Heart right ventricle (tissue), 16 donors: Measurements from ENCODE around the gene MSH6. TPM values are rescaled to one million over a fixed set of nuclear protein-coding genes. Genes with fewer than 3 reads are reported as not detected.

Experiments
- ATAC-seq, 8 donors: fragments of 200-7000 bp; cut with Tn5 transposase; one replicate each; pipeline ENCODE4 v1.9.1; 2020; ENCODE audit warnings: mild to moderate bottlenecking in 8 of 8, moderate library complexity in 8 of 8, moderate number of reproducible peaks in 1 of 8
- DNase-seq, 2 donors: peaks; one replicate each; pipeline ENCODE4 v3.0.0-alpha.2; 2020
- H3K27ac ChIP-seq, 10 donors: fragments of 200-600 bp; sonication (generic) in 2 of 10; one replicate each; pipeline versions ENCODE4 v1.5.0 to v1.8.0; 2020 to 2022; ENCODE audit warnings: mild to moderate bottlenecking in 3 of 10
- H3K27me3 ChIP-seq, 7 donors: fragments of 200-600 bp; one replicate each; pipeline ENCODE4 v1.8.0; 2021 to 2022; ENCODE audit warnings: mild to moderate bottlenecking in 2 of 7
- H3K36me3 ChIP-seq, 9 donors: fragments of 200-600 bp; sonication (generic) in 1 of 9; one replicate each; pipeline versions ENCODE4 v1.5.0 to v1.8.0; 2020 to 2022; ENCODE audit warnings: mild to moderate bottlenecking in 2 of 9
- H3K4me1 ChIP-seq, 9 donors: fragments of 200-600 bp; sonication (generic) in 1 of 9; one replicate each; pipeline versions ENCODE4 v1.5.0 to v1.8.0; 2020 to 2022; ENCODE audit warnings: mild to moderate bottlenecking in 4 of 9
- H3K4me3 ChIP-seq, 10 donors: fragments of 200-600 bp; sonication (generic) in 2 of 10; one replicate each; pipeline versions ENCODE4 v1.5.0 to v1.8.0; 2020 to 2022; ENCODE audit warnings: mild to moderate bottlenecking in 7 of 10, moderate library complexity in 2 of 10
- H3K9me3 ChIP-seq, 11 donors: fragments of 200-600 bp in 10 of 11; sonication (generic) in 2 of 11; one replicate each; pipeline versions ENCODE4 v1.5.0 to v1.8.0; 2013 to 2022; ENCODE audit warnings: mild to moderate bottlenecking in 2 of 11, control low read depth in 1 of 11, moderate library complexity in 1 of 11
- WGBS, 2 donors: extraction: QIAGEN DNeasy Blood & Tissue Kit; methylation state at CpG; one replicate each; pipeline ENCODE4 v1.1.7; 2013; ENCODE audit warnings: inconsistent platforms in 1 of 2; 5-methylcytosine and 5-hydroxymethylcytosine counted together
- intact Hi-C, 10 donors: fragments of 100-400 bp; cut with DNase I; formaldehyde crosslinking; loops; one replicate each; pipeline versions ENCODE4 v1.11.1 to v1.14.2; 2022
- polyA plus RNA-seq, 2 donors: library from polyadenylated mRNA; stranded (reverse); fragments of 200-250 nt; gene quantifications; one replicate each; pipeline ENCODE4 v1.2.3, GENCODE V29; 2013
- total RNA-seq, 10 donors: library from RNA; stranded (reverse); fragmentation: NEBNext Ultra II Directional in 3 of 10; extraction: Animal tissue kit (Norgen Biotek cat#: 25700) in 3 of 10; gene quantifications; one replicate each; pipeline versions ENCODE4 v1.2.1 to v1.2.4, GENCODE V29; 2021 to 2023
- TF ChIP-seq, protein P1 (sequence below), 9 donors: fragments of 200-600 bp; sonication (generic) in 2 of 9; IDR thresholded peaks; one replicate each; pipeline versions ENCODE4 v1.5.0 to v1.8.0; 2021 to 2022; ENCODE audit warnings: antibody characterized with exemption in 9 of 9, mild to moderate bottlenecking in 5 of 9, moderate library complexity in 1 of 9
- donor health status: Arrhythmogenic right ventricular cardiomyopathy.
- donor health status: ischemic (EF 13 %, LVEDD 7.1; RV severe dilation, severe dysfunction).
- donor health status: healthy with polysubstance abuse.
- donor health status: DM: no; HTN: yes; CAD: no.
- donor health status: DM: no; HTN: no; CAD: no.
- donor health status: ischemic (EF 25% LVEDD 6.9; RV normal size, moderate dysfunction).
- donor health status: ischemic (EF 25% LVEDD 5.7; RV mildly dilated, moderate dysfunction).
- donor health status: healthy.
- donor health status: DM: yes; HTN: yes; CAD: no.
- donor health status: Ischemic cardiomyopathy.
- donor health status: ischemic (EF 35%, LVEDD 5.7; RV mildly dilated, moderate dysfunction).
- donor health status: nonischemic (EF 11% LVEDD 7.7; RV severe dilation, severe dysfunction).
- donor health status: DM: yes; HTN: yes; CAD: no.
- donor health status: PGD.
- donor health status: ischemic (EF 29% LVEDD 5.4; RV normal size, mild dysfunction).
- donor health status: nonischemic (EF 23%, LVEDD 6.1; RV moderate dilation, normal function).

MSH6 gene
- total and polyA plus RNA-seq, 12 donors = 4.5 to 25.2 (median 21.0) TPM

DNA sequence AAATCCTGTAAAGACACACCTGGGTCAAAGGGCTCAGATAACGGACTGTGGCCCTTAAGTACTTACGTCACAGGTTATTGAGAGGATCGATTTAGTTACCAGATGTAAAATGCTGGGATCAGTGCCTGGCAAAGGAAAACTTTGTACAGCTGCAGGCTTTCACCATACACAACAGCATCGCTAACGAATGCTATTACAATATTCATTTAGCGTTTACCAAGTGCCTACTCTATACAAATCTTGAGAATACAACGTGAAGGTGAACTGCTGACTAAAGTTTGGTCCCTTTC lies 619 bp upstream of the MSH6 start:
- TF ChIP-seq, protein P1, sequence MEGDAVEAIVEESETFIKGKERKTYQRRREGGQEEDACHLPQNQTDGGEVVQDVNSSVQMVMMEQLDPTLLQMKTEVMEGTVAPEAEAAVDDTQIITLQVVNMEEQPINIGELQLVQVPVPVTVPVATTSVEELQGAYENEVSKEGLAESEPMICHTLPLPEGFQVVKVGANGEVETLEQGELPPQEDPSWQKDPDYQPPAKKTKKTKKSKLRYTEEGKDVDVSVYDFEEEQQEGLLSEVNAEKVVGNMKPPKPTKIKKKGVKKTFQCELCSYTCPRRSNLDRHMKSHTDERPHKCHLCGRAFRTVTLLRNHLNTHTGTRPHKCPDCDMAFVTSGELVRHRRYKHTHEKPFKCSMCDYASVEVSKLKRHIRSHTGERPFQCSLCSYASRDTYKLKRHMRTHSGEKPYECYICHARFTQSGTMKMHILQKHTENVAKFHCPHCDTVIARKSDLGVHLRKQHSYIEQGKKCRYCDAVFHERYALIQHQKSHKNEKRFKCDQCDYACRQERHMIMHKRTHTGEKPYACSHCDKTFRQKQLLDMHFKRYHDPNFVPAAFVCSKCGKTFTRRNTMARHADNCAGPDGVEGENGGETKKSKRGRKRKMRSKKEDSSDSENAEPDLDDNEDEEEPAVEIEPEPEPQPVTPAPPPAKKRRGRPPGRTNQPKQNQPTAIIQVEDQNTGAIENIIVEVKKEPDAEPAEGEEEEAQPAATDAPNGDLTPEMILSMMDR (IDR thresholded peaks at IDR 0.05) = no peak
- Histone ChIP-seq H3K4me3 (peak overlapping the region; percentile 36 to 99 (median 88)), H3K9me3 (no peaks in the 10 kb centered on the region), H3K4me1 (peaks cover 6 to 37% (median 16%) of the 10 kb centered on the region in 9 donors), H3K27me3 (no peaks in the 10 kb centered on the region), H3K36me3 (no peaks in the 10 kb centered on the region), H3K27ac (peak overlapping the region; percentile 64 to 95 (median 90))
- ATAC-seq (peak in 5 of 8 donors; percentile 1 to 7 (median 2)), DNase-seq (no peak)
- intact Hi-C loops = loop anchor here in 5 of 10 donors (5.0 to 10.0 kb wide), 4 partner anchors 122 to 325 kb away; partner anchors contain the start of gene FBXO11 (in 4 of the 5)
- WGBS, 2 donors = 3 to 7% methylated on average over 7 of the region's 7 CpGs

DNA sequence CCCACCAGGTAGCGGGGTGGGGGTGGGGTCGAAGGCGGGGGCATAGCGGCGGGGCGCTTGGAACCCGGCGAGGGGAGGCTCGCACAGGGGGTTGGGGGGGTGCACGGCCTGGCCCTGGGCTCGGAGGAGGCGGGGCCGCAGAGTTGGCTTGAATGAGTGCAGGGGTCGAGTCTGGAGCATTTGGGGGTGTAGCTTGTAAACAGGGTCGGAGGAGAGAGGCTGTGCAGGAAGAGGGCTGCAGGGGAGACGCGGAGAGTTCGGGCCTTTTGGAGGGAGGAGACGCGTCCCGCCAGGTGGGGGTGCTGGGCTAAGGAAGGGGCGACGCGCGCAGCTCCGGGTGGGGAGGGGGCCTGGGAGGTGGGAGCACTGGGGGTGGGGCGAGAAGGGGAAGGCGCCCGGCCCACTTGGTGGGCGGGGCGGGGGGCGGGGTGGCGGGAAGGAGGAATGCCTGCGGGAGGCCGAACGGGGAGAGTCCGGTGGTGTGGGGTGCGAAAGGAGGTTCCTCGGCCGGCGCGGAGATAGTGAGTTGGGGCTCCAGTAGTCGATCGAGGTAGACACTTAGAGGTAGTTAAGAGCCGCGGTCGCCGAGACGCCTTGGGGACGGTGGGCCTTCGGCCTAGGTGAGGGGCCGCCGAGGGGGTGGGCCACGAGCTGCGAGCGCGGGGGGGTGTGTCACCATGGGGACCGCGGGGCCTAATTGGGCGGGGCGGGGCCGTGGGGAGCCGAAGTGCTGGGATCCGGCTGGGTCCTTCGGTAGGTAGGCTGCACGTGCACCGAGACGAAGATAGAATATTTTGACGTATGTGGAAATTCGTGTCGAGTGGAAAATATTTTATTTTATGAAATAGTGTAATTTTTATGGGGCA lies 774 bp downstream of the MSH6 start:
- Histone ChIP-seq H3K9me3 (no peaks in the 10 kb centered on the region), H3K4me1 (peaks cover 6 to 37% (median 16%) of the 10 kb centered on the region in 9 donors), H3K27ac (peak overlapping the region; percentile 64 to 95 (median 90)), H3K4me3 (peak overlapping the region; percentile 74 to 99 (median 88)), H3K36me3 (no peaks in the 10 kb centered on the region), H3K27me3 (no peaks in the 10 kb centered on the region)
- TF ChIP-seq, protein P1 (IDR thresholded peaks at IDR 0.05) = no peak
- WGBS, 2 donors = 1% methylated on average over 60 to 70 of the region's 71 CpGs
- intact Hi-C loops = loop anchor here in 5 of 10 donors (5.0 to 10.0 kb wide), 4 partner anchors 121 to 324 kb away; partner anchors contain the start of gene FBXO11 (in 4 of the 5)
- peak; percentile 53 to 63 for DNase-seq
- peak; percentile 11 to 55 (median 36) for ATAC-seq

DNA sequence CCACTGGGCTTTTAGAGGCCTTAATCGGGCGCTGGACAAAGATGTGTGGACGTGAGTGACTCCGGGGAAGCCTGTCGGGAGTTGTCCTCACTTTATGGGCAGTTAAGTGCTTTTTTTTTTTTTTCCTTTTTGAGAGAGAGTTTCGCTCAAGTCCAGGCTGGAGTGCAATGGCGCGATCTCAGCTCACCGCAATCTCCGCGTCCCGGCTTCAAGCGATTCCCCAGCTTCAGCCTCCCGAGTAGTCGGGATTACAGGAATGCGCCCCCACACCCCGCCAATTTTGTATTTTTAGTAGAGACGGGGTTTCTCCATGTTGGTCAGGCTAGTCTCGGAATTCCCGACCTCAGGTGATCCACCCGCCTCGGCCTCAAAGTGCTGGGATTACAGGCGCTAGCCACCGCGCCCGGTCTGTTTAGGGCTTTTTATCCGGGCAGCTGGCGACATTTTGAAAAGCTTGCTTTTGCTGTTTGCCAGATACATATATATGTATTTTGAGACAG lies 1.5 kb downstream of the MSH6 start:
- peak overlapping the region in 3 of 10 donors; percentile 92 to 95 (median 94) for H3K27ac ChIP-seq
- H3K4me3 ChIP-seq = peak overlapping the region; percentile 74 to 99 (median 88)
- peaks cover 6 to 37% (median 16%) of the 10 kb centered on the region in 9 donors for H3K4me1 ChIP-seq
- ATAC-seq (no peak), DNase-seq (no peak)
- peaks cover 0 to 2% (median 0%) of the 10 kb centered on the region in 9 donors for H3K36me3 ChIP-seq
- WGBS, 2 donors = 26 to 36% methylated on average over 28 of the region's 28 CpGs
- intact Hi-C loops = loop anchor here in 5 of 10 donors (5.0 to 10.0 kb wide), 4 partner anchors 120 to 323 kb away; partner anchors contain the start of gene FBXO11 (in 4 of the 5)
- no peaks in the 10 kb centered on the region for H3K9me3 ChIP-seq
- no peaks in the 10 kb centered on the region for H3K27me3 ChIP-seq
- TF ChIP-seq, protein P1 (IDR thresholded peaks at IDR 0.05) = no peak

DNA sequence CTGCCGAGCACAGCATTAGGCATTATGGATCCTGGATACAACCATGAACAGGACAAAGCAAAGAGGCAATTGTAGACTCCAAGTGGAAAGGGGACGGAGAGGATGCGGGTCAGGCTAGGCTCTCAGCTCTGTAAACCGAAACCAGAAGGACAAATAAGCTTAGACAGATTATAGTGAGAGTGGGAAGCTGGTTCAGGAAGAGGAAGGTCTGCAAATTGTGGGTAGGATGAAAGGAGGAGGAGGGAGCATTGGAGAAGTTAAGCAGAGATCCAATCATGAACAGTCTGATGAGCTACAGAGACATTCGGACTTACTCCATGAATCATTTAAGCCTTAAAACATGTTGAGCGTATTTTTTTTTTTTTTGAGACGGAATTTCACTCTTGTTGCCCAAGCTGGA lies 3.0 kb downstream of the MSH6 start:
- H3K4me1 ChIP-seq = peaks cover 6 to 37% (median 16%) of the 10 kb centered on the region in 9 donors
- H3K4me3 ChIP-seq = peak overlapping the region in 1 of 10 donors; percentile 24
- 85 to 90% methylated on average over 7 of the region's 7 CpGs for WGBS, 2 donors
- no peak for ATAC-seq
- intact Hi-C loops = loop anchor here in 3 of 10 donors (10.0 kb wide), 2 partner anchors 119 to 319 kb away; partner anchors contain the start of gene FBXO11 (in 2 of the 3)
- peaks cover 0 to 13% (median 0%) of the 10 kb centered on the region in 9 donors for H3K36me3 ChIP-seq
- TF ChIP-seq, protein P1 (IDR thresholded peaks at IDR 0.05) = no peak
- H3K27me3 ChIP-seq = no peaks in the 10 kb centered on the region
- H3K9me3 ChIP-seq = no peaks in the 10 kb centered on the region
- no peak overlapping the region for H3K27ac ChIP-seq
- DNase-seq = no peak
